Right ventricle myocardium superior (tissue), 1 donor: ENCODE results near the gene TNS1. TPM values are rescaled to one million over a fixed set of nuclear protein-coding genes. Genes with fewer than 3 reads are reported as not detected.
A peak's percentile ranks its signal among the peaks of the same experiment; 100 is the strongest.
"Not testable (repeated sequence)": the region's sequence is repeated elsewhere in the genome, so short reads cannot be mapped to it uniquely, and the experiment has no call there.

ENCODE experiments used
- ATAC-seq: fragments of 200-7000 bp; cut with Tn5 transposase; one replicate; pipeline ENCODE4 v1.9.1; 2020; ENCODE audit warnings: mild to moderate bottlenecking; ENCODE audit not compliant: poor library complexity
- DNase-seq: peaks from one replicate; pipeline ENCODE4 v3.0.0-alpha.2; 2020
- intact Hi-C: fragments of 100-400 bp; cut with DNase I; formaldehyde crosslinking; loops from one replicate; pipeline ENCODE4 v1.11.2; 2022
- long read RNA-seq: library from polyadenylated mRNA; unstranded; transcript quantifications from one replicate; pipeline ENCODE4 v2.0.0, GENCODE V29; 2021
- total RNA-seq: library from RNA; stranded (reverse); fragmentation: NEBNext Ultra II Directional; extraction: Animal tissue kit (Norgen Biotek cat#: 25700); gene quantifications from one replicate; pipeline ENCODE4 v1.2.1, GENCODE V29; 2021
- donor health status: DM: no; HTN: yes; CAD: no; lungs with severe emphysema.

Gene TNS1
- total RNA-seq = 722 TPM
- long read RNA-seq, transcript TNS1-217 (8 exons, 1,652 nt) = major isoform, 20 of 1,562 reads
- long read RNA-seq, partial matches to known transcripts = 1,033 of 1,562 reads
- long read RNA-seq, other reads (novel, unspliced or antisense) = 509 of 1,562 reads

DNA sequence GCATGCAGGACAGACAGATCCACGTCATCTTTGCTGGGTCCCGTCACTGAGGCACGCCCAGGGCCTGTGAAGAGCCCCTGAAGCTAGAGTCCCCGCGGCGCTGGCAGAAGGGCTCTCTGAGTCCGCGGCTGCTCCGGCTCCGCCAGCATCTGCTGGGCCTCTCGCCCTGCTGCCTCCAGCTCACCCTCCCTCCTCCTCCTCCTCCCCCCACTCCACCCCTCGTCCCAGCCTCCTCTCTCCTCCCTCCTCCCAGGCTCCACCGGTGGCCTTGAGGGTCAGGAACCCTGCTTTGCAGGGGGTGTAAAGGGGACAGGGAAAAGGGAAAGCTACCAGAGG, at the start of gene TNS1:
TSS of gene TNS1 (minus strand) at position 151 of the 336 bp plus-strand sequence. CDS start at position 28, 123 bp downstream.
- peak; percentile 61 for ATAC-seq
- intact Hi-C loops = no loop called here

DNA sequence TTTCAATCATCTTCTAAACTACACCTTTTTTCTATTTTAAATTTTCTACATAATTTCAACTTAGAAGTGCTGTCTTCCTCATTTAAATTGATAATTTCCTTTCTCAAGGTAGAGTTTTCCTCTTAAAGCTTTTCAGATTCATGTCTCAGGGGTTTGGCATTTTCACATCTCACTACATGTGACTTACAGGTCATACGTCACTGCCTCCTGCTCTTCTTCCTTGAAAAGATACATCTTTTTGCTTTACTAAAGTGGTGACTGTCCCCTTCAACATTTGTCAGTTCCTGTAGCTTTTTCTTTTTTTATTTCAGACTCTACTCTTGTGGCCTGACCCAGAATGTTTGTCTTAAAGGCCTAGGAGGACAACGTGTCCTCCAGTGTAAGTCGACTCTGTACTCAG, 49.1 kb upstream of the TNS1 start:
- DNase-seq (no peak), ATAC-seq (no peak)
- intact Hi-C loops = no loop called here

More for the DNA sequence above, at the start of gene TNS1:
- DNase-seq = peak; percentile 80

DNA sequence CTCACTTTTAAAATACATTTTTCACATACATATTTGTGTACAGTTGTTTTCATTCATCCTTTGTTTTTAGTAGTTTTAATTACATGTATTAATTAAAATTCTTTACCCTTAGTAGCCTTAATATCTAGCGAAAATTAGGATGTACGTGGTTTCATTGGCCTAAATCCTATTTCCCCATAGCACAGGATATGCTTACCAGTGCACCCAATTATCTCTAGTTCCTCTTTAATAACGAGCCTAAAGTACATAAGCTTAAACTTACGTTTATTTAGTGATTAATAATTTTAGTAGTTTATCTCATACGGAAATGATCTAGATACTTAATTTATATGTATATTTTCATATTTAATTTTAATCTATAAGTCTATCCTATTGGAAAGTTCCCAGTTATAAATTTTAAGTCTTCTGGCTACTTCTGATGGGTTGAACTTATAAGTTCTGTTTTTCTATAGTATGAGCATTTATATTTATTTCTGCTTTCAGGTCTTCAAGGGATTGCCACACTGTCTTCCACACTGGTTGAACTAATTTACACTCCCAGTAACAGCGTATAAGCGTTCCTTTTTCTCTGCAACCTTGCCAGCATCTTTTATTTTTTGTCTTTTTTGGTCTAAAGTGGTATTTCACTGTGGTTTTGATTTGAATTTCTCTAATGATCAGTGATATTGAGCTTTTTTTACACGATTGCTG, 44.9 kb upstream of the TNS1 start:
- intact Hi-C loops = no loop called here
- ATAC-seq (peak; percentile 56), DNase-seq (no peak)

DNA sequence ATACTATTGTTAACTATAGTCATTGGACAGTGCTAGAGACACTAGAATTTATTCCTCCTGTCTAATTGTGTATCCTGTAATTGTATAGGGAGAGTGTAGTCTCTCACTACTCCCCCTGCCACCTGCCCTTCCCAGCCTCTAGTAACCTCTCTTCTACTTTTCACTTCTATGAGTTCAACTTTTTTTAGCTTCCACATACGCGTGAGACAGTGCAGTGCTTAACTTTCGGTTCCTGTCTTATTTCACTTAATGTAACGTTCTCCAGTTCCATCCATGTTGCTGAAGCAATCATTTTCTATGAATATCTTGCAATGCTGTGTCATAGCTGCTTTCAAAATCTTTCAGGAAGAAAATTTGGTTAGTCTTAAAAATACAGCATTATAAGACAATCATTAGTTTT, 43.4 kb upstream of the TNS1 start:
- intact Hi-C loops = no loop called here
- ATAC-seq = peak; percentile 60
- DNase-seq = no peak

DNA sequence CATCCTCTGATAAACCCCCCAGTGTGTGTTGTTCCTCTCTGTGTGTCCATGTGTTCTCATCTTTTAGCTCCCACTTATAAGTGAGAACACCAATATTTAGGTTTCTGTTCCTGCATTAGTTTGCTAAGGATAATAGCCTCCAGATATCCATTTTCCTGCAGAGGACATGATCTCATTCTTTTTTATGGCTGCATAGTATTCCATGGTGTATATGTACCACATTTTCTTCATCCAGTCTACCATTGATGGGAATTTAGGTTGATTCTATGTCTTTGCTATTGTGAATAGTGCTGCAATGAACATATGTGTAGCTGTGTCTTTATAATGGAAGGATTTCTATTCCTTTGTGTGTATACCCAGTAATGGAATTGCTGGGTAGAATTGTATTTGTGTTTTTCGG, 41.8 kb upstream of the TNS1 start:
- intact Hi-C loops, DNase-seq, ATAC-seq: not testable (repeated sequence)

DNA sequence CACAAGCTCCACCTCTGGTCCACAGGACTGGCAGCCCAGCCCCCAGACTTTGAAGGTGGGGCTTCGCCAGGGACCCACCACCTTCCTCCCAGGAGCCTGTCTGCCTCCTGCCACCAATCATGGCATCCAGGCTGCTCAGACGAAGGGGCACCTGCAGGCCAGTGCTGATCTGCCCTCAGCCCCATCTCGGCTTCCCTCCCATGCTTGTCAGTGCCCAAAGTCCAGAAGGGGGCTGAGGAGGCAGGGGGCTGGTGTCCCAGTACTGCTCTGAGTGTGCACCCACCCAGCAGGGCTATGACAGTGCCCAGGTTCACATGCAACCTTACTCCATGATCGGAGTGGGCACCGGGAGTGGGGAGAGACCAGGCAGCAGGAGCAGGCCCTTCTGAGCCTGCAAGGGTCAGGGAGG, 40.9 kb upstream of the TNS1 start:
- intact Hi-C loops = no loop called here
- ATAC-seq (no peak), DNase-seq (no peak)

DNA sequence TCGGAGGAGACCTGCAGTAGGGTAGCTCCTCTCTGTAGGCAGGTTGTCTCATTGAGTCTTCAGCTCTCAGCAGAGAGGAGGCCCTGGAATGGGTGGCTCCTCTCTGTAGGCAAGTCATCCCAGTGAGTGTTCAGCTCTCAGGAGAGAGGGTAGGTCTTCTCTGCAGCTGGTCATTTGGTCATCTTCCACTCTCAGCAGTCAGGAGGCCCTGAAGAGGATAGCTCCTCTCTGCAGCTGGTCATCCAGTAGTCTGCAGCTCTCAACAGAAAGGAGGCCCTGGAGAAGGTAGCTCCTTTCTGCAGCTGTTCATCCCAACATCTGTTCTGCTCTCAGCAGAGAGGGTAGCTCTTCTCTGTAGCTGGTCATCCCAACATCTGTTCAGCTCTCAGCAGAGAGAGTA, 40.3 kb upstream of the TNS1 start:
- intact Hi-C loops = no loop called here
- DNase-seq (no peak), ATAC-seq (no peak)

DNA sequence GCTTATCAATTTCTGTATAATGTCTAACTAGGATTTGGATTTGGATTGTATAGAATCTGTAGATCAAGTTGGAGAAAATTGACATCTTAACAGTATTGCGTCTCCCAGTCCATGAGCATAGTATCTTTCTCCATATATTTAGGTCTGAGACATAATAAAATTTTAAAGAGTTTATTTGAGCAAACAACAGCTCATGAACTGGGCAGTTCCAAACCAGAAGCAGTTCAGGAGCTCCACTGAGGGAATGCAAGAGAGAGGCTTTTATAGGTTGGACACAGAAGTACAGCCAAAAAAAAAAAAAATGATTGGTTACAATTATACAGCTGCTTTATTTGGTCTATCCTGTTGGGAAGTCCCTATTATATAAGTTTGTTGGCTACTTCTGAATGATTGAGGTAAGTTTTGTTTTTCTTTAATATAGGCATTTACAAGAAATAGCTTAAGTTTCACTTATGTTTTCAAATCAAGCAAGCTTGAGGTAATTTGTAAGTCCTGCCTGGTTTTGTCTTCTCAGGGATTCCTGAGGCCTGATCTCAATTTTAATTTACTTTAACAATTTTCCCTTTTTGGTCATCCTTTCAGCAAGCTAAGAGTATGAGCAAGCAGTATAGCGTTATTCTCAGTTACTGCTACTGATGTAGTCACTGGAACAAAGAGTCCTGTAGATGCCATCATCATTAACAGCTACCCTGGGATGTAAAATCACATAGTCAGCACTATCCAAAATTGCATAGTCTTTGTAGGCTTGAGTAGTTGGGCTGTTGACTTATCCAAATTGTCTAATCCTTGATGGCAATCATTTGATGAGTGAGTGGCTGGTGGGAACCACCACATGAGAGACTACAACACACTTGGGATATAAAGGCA, 38.7 kb upstream of the TNS1 start:
- DNase-seq (no peak), ATAC-seq (no peak)
- intact Hi-C loops = no loop called here

DNA sequence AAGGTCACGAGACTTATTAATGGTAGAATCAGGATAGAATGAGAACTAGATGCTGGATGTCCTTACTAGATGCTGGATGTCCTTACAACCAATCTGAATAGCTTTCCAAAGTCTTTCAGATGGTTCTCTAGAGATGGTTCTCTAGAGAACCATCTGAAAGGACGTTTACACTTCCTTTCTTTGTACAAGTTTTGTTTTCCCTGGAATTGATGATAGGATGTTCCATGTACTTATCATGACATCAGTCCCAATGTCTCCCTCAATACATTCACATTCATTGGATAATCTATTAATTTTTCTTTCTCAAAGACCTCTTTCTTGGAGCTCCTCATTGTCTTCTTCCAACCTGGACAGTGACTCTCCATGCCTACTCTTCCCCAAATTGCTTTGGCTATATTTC, 38.1 kb upstream of the TNS1 start:
- intact Hi-C loops = no loop called here
- ATAC-seq = no peak

DNA sequence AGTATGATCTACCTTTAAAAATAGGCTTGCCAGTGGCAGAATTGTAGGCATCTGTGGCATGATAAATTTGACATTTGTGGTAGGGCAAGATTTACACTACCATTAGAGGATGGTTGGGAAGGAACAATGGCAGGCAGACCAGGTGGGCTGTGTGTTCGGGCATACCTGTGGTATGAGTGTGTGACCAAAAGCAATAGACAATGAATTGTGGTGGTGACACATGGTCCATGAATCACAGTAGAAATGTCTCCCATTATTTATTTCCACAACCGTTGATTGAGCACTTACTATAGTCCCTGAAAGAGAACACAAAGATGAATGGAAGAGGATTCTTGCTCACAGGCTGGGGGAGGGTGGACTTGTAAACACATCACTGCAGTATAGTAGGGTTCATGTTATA, 36.4 kb upstream of the TNS1 start:
- DNase-seq = no peak
- ATAC-seq = no peak
- intact Hi-C loops = loop anchor here (5.0 kb wide), 1 partner anchor 252 kb away; no protein-coding TSS in a partner anchor

More for the DNA sequence above, 38.1 kb upstream of the TNS1 start:
- no peak for DNase-seq

DNA sequence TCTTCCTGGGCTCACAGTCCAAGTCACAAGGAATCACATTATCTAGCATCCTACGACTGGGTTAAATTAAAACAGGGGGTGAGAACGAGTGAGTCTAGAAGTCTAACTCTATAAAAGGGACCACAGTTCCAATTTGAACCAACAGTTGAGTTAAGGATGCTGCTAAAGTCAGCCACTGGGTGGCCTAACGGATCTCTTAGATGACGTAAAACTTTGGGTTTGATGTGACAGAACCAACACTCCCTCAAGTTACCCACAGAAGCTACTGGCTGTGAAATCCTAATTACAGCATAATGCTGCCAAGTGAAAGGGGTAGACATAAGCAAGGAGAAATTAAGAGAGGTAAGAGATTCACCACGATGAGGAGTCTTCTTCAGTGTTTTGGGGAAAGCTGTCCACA, 33.6 kb upstream of the TNS1 start:
- no peak for DNase-seq
- ATAC-seq = no peak
- intact Hi-C loops = loop anchor here (5.0 kb wide), 1 partner anchor 249 kb away; no protein-coding TSS in a partner anchor

DNA sequence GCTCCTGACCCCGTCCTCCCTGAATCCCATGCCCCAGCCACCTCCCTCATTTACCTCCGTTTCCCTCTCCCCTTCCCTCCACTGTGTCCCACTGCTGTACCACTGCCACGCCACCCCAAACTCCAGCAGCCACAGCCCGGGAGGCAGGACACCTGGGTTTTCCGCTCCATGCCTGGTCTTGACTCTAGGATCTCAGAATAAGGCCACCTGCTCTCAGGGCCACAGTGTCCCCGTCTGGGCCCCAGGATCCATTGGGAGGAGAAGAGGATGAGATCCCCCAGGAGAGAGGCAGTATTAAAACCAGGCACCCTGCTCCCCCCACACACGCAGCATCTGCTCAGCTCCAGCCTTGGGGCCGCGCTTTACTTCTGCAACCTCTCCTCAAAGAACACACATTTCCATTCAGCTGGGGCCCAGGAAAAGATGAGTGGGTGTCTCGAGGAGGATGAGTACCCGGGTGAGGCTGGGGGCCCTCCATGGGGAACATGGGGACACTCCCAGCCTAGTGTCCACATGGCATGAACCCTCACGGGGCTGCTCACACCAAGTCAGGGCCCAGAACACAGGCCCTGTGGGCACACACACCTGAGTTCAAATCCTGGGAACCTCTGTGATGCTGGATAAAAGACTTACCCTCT, 32.8 kb upstream of the TNS1 start:
- intact Hi-C loops = loop anchor here (5.0 kb wide), 1 partner anchor 248 kb away; no protein-coding TSS in a partner anchor
- ATAC-seq = no peak
- DNase-seq = no peak

DNA sequence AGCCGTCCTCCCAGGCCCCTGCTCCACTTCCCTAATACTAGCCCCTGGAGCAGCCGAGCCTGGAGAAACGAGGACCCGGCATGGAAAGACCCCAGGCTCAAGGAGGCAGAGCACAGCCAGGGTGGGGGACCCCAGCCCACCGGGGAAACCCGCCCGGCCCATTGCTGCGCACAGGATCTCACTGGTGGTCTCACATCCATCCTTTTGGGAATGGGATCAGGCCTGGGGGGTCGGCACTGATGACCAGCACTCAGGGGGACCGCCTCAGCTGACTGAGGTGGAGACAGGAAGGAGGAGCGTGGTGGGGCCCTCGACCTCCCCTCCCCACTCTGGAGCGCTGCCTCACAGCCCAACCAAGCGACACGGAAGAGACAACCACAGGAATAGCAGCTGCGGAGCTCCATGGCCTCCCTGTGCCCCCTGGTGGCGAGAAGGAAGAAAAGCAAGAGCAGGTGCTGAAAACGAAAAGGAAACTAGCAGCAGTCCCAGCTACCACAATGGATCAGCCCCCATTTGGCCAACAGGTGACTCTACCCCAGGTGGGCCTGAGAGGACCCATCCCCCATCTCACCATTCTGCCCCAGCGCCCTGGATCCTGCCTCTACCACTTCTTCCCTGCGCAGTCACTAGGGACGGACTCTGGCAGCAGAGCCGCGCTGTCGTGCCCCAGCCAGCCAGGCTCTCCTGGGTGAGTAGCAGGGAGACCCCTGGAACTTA, 31.9 kb upstream of the TNS1 start:
- intact Hi-C loops = loop anchor here (5.0 kb wide), 2 partner anchors 42 to 247 kb away; no protein-coding TSS in a partner anchor
- DNase-seq = peak; percentile 78
- ATAC-seq = peak; percentile 85

DNA sequence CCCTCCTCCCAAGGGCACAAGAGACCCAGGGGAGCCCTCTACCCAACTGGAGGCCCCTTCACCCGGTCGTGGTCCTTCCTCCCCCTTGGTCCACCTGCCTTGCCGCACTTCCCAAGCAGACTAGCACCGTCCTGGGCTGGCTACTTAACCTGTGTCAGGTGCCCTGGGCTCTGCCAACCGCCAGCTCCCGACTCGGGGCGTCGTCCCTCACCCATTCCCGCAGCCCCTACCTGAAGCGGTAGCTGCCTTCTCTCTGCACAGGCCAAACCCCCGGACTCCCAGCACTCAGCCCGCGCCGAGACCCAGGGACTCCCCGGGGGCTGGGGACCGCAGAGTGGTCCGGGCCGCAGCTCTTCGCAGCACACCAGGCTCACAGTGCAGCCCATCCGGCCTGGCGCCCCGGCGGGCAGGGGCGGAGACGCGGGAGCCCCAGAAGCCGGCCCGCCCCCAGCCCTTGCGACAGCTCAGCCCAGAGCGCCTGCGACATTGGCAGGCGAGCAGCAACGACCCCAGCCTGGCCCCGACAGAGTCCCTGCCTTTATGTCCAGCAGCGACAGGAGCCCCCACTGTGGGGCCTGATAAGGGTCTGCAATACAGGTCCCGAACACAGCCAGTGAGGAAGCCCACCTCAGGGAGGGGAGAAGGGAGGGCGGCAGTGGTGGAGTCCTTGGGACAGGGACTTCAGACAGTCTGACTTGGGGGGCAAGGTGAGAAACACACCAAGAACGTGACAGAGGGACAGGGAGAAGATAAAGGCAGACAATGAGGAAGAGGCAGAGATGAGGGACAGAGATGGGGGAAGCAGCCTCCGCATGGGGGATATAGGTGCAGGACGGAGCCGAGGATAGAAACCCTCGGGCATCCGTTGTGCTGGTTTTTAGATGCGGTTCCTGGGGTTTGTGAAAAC, 31.0 kb upstream of the TNS1 start:
- DNase-seq = no peak
- no peak for ATAC-seq
- intact Hi-C loops = loop anchor here (5.0 kb wide), 1 partner anchor 42 kb away; no protein-coding TSS in a partner anchor

DNA sequence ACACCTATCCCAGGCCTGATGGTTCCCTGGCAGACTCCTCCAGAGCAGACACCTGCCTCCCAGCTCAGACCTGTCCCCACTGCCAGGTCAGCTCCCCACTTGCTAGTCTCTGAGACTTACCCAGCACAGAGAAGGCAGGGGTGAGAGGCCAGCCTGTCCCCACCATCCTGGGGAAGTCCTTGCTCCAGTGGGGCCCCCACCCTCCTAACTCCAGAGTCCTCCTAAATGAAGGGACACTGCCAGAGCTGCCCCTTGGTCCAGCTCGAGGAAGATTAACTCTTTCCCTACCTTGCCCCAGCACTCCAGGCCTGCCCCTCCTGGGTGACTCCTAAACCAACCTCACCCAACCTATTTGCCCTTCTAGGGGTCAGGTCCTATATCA, 30.4 kb upstream of the TNS1 start:
- intact Hi-C loops = loop anchor here (5.0 kb wide), 1 partner anchor 41 kb away; no protein-coding TSS in a partner anchor
- ATAC-seq = no peak
- DNase-seq = no peak

DNA sequence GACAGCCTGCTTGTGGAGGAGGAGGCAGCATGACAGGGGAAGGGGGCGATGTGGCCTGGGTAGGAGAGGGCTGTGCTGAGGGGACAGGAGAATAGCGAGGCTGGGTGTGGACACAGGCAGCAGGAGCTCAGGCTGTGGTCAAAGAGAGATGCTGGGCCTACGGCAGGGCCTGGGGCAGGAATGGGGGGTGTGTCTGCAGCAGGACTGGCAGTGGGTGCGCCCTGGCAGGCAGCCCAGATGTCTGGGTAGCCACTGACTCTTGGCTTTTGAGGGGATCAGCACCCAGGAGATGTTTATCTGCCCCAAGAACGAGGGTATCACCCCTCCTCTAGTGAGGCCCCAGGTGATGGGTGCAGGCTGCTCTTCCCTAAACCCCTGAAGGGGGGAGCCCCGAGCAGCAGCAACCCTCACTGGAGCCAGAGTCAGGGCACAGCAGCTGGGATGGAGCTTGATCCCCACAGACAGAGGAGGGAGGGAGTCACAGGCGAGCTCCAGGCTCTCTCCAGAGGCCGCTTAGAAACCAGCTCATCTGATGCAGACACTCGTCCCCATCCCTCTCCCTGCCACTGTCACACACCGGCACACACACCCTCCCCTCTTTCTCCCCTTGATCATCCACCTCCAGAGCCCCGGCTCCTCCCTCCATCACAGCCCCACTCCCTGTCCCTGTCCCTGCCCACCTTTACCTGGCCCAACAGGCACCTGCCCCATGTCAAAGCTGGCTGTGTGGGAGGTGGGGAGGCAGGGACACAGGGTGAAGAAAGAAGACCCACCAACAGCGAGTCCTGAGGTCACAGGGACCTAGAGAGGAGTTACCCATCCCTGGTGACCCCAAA, 29.8 kb upstream of the TNS1 start:
- DNase-seq (no peak), ATAC-seq (no peak)
- intact Hi-C loops = loop anchor here (5.0 kb wide), 1 partner anchor 40 kb away; no protein-coding TSS in a partner anchor
